SIG-M5 treated with dmso at 0.1 percent for 504 hours (cell line): Measurements from ENCODE around the gene ANAPC2.

Source experiments
- DNase-seq: peaks from one replicate; lab custom pipeline; 2025; ENCODE audit not compliant: unreplicated experiment; lab: John Stamatoyannopoulos, UW

Gene ANAPC2

DNA sequence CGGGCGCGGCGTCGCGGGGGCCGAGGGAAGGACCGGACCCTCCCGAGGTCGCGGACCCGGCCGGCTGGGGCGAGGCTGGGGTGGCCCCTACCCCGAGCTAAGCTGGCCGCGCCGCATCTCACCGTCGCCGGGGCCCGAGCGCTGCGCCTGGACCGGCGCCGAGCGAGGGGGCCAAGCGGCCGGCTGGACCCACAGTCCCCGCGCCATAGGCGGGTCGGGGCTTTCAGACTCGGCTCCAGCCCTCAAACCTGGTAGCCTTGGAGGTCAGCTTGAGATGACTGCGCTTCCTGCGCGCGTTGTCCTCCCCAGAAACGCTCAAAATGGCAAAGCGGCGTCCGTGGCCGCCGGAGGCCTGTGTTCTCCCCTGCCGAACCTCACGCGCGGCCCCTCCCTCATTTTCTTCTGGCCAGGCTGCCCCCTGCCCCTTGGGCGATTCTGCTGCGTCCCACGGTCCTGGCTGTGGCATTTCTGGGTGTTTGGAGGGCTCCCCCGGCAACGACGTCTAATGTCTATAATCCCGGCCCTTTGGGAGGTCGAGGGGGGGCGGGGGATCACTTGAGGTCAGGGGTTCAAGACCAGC is 58.1 kb downstream of the ANAPC2 start:
- DNase-seq: no peak

DNA sequence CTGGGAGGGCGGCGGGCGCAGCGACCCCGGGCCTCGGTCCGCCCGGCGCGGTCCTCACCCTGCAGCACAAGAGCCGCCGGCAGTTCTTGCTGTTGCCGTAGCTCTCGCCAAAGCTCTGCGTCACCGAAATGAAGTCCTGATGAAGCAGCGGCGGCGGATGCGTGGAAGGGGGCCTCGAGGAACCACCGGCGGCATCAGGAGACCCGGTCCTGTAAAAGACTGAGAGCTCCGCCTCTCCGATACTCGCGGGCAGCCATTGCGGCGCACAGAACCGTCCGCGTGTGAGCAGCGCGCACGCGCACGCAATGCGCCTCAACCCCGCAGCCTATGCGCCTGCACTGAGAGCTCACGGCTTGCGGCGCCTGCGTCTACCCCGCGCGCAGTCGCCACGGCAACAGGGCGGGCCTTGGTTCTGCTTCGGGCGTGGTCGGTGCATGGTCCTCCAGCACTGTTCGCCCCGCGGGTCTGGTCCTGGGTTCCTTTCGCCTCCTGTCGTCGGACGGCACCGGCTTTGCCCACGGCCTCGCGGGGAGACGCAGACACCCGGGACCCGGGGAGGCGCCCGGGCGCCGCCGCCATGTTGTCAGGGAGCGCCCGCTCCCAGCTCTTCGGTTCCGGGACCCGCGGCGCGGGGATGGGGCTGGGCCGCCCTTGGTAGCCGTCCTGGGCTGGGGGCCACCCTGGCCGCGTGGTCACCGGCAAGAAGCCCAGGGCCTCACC is 58.7 kb downstream of the ANAPC2 start:
- peak; percentile 83 for DNase-seq

DNA sequence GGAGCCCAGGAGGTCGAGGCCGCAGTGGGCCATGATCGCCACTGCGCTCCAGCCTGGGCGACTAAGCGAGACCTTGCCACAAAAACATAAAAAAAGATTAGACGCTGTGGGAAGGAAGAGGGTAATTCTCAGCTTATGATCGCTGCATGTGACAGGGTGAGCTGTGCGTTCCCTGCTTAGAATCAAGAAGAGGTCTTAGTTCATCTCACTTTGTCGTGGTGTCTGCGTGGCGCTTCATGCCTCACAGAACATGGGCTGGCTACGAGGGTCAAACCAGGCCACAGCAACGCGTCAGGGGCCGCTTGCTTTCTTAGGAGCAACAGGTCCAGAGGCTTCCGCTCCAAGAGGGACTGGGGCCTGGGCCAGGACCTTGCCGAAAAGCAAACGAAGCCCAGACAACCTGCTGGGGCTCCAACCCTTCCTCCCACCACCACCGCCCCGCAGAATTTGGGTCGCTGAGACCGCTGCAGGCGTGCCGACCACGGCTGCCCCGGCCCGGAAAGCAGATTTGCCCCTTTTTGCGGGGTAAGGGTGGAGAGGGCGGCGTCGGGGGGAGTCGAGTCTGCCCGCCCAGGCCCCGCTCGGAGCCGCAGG is 59.4 kb downstream of the ANAPC2 start:
- DNase-seq: no peak

DNA sequence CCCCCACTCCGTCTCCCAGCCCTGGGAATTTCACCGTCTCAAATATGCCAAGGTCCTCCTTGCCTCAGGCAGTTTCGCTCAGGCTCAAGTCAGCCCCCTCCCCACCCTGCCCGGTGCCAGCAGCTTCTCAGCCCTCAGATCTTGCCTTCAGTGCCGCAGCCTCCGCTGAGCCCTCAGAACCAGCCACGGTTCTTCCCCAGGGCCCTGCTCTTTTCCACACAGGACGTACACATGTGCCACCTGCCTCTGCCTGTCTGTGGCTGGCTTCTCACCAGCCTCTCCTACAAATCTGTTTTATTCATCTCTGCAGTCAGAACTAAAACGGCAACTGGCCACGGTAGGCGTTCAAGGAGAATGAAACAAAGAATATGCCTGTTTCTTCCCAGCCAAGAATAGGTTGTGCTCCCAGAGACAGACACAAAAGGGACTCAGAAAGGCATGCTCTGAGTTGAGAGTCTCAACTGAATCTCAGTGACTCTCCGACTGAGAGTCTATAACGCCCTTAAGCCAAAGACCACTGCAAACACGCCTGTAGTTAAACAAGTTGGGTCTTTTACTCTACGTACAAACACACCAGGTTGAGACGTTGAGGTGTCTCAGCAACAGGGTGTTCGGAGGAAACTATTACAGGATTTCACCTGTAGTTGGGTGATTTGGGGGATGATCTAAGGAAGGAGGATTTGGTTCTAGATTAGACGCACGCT is 60.0 kb downstream of the ANAPC2 start:
- DNase-seq: no peak

DNA sequence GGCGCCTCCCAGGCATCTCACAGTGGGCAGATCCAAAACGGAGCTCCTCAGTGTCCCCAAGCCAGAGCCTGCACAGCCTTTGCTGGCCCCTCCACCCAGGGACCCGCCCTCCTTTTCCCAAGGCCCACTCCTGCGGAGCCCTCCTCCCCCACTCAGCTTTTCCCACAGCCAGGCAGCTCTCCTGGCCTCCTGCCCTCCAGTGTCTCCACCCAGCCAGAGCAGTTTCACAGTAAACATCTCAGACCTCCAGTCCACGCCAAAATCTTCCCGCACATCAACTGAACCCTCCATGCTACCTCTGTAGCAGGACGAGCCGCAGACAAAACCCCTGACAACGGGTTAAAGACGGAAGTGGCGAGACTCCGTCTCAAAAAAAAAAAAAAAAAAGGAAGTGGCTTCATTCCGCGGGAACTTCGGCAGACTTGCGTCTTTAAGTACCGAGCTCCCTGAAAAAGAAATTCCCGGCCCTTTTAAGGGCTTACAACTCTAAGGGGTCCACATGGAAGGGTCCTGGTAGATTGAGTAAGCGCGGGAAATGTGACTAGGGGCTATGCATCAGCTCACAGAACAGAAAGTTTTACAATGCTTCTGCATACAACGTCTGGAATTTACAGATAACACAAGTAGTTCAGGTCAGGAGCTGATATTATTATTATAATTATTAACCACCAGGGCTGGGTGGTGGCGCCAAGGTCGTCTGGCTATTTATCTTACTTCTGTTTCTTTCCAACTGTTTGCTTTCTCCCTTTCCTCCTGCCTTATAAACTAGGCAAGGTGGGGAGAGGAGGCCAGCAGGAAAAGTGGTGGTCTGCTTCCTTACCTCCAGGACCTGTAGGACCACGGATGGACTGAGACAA is 60.8 kb downstream of the ANAPC2 start:
- DNase-seq: peak; percentile 72

DNA sequence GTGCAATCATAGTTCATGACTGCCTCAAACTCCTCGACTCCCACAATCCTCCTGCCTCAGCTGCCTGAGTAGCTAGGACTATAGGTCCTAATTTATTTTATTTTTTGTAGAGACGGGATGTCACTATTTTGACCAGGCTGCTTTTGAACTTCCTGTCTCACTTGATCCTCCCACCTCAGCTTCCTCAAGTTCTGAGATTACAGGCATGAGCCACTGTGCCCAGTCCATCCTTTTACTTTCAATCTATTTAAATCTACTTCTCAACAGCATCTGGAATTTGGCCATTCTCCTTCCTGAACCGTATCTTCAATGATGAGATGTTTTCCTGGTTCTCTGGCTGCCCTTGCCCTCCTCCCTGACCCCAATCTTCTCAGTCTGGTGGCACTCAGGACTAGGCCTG is 61.6 kb downstream of the ANAPC2 start:
- no peak for DNase-seq
